IPS DF 4.7 (cell line): Measurements from ENCODE around the gene ACTR10.
A peak's percentile ranks its signal among the peaks of the same experiment; 100 is the strongest.

Experiments used
- DNase-seq: peaks from one replicate; pipeline ENCODE4 v3.0.0-alpha.2; 2013; ENCODE audit warnings: low spot score; ENCODE audit errors: extremely low read depth

ACTR10 gene

GRCh38 chr14:58199726-58200479, at the start of gene ACTR10:
ACTR10 (plus strand) TSS chr14:58200149; CDS start chr14:58200218, 69 bp downstream.
- DNase-seq, result peak; percentile 28

DNA sequence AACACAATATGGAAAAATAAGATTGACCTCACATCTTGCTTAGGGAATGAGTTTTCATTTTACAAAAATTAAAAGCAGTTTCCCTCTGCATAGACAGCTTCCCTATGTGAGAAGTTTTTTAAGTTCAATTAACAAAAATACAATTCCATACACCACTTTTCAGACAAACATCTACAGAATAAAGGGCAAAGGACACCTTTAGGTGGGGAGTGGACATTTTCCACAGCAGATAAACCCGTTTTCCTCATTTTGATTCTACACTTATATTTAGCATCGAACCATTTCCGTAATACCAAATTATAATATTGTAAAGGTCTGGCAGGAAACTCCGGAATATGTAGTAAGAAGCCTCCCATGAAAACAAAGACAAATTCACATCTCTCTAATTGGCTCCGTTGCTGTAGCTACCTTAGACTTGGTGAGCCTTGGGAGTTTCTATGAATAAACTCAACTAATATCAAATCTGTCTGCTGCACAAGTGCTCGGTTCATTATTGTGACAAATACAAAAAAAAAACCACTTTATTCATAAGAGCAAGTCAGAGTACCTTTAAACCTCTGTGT, 49.6 kb upstream of the ACTR10 start:
- DNase-seq, result no peak

GRCh38 chr14:58151133-58152013, 48.6 kb upstream of the ACTR10 start:
- DNase-seq, result no peak

DNA sequence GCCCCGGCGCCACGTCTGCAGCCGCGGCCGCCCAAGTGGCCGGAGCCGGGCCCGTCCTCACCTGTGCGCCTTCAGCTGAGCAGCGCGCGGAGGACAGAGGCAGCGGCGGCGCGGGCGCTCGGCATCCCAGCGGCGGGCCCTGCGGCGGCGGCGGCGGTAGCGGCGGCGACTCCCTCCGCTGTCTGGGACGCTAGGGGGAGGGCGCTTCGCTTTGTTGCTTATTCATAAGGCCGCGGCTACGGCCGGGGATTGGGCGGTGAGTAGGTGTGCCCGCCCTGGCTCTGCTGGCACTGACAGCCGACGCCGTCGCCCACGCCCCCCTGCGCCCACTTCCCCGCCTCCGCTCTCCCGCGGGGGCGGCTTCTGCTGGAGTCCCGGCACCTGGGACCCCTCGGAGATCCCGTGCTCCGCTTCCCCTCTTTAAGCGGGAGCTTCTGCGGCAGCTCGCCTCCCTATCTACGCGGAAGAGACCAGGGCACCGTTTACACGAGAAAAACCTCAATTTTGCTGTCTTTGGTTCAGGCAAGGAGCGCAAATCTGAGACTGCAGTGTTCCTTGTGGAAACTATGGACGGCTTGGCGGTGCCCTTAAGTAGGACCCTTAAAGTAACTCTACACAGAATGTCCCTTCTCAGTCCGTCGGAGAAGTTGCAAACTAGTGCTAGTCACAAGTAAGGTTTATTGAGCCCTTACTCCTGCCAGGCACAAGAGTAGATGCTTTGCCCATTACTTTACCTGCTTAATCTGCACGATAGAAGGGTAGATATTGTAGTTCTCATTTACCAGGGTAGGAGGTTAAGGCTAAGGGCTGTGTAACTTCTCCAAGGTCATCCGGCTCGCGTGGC, 47.7 kb upstream of the ACTR10 start, which contains the start of gene ARMH4:
Gene ARMH4 (minus strand): TSS at position 200 of the 844 bp plus-strand sequence. CDS start 12,855 bp downstream, outside the sequence.
- peak; percentile 33 for DNase-seq

DNA sequence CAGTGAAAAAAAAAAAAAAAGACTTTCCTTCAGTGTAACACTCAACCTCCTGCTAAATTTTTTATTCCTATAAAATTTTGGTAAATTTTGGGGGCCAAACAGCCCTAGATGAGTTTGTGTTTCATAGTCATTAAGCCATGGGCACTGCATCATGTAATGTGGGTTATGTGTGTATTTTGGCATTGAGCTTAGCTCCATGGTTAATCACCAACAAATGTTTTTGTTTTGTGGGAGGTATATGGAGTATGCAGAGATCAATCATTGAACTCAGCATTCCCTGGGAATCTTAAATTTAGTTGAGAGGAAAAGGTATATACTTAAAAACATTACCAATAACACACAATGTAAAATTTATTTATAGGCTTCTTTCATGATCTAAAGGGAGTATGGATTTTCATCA, 39.4 kb upstream of the ACTR10 start:
- DNase-seq, result no peak

DNA sequence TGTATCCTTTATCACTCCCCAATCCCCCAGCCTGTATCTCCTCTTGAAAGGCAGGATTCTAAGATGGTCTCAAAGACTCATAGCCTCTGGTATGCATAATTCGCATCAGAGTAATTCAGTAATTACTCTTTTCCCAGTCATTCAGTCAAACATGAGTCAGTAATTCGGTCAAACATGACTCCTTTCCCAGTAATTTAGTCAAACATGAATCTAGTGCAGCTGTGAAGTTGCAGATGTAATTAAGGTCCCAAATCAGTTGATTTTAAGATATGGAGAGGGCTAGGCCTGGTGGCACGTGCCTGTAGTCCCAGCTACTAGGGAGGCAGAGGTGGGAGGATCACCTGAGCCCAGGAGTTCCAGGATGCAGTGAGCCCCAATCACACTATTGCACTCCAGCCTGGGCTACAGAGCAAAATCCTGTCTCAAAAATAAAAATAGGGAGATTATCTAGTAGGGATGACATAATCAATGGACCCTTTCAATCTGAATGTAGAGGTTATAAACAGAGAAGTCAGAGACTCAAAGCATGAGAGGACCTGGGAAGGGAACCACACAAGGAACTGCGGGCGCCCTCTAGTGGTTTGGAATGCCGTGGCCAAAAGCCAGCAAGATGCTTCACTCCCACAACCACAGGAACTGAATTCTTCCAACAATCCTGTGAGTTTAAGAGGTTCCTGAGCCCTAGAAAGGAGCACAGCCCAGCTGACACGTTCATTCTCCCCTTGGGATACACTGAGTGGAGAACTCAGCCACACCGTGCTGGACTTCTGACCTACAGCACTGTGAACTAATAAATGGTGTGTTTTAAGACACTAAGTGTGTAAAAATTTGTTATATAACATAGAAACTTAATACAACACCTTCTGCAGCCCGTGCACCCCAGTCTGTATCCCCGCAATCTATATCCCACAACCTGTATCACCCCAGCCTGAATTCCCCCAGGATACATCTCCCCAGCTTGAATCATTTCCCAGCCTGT, 33.7 kb upstream of the ACTR10 start:
- DNase-seq, result peak; percentile 56

GRCh38 chr14:58167057-58167456, 32.9 kb upstream of the ACTR10 start:
- no peak for DNase-seq

DNA sequence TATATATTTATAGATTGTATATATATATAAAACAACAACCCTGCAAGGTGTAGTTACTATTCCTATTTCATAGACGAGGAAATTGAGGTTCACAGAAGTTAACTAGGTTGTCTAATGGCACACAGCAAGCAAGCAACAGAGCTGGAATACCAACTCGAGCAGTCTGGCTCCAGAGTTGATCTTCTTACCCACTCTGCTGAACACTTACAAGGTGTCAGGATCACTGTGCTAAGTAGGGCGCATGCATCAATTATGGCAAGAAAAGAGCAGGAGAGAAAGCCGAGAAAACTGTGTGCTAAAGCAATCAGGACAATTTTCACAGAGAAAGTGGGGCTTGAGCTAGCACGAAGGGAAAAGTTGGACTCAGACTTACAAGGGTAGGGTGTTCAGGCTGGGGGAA, 32.1 kb upstream of the ACTR10 start:
- no peak for DNase-seq

DNA sequence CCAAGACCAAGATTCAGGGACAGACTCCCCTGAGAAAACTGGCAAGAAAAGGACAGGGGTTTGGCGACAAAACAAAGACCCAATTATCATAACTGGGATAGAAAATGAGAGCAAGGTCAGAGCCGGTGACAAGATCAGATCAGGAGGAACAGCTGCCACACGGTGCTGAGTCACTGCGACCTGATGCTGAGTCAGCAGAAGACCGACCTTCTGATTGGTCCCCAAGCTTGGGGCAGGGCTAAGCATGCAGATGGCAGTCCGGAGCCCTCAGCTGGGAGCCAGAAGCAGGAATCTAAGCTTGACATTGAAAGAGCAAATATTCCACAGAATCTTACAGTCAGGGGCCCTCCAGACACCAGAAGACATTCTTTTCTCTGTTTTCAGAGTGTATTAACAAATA, 28.9 kb upstream of the ACTR10 start:
- DNase-seq, result peak; percentile 89

DNA sequence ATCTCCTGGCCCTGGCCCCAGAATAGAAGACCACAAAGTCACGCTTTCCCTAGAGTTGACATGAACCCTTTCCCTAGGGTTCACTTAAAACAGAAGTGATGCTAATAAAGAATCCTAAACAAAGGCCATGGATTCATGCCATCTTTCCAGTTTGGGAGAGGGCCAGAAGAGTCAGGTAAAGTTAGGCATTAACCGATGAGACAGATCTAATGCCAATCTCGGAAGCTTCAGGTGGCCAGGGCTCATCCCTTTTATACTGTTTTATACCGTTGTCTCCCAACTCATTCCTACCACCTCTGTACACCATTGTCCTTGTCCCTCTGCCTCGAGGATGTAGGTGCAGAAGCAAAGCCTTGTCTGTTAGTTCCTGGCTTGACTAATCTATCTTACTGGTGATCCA, 22.8 kb upstream of the ACTR10 start:
- no peak for DNase-seq

- DNase-seq, result no peak
These were observed 10.8 kb upstream of the ACTR10 start for GRCh38 chr14:58189176-58189575.

DNA sequence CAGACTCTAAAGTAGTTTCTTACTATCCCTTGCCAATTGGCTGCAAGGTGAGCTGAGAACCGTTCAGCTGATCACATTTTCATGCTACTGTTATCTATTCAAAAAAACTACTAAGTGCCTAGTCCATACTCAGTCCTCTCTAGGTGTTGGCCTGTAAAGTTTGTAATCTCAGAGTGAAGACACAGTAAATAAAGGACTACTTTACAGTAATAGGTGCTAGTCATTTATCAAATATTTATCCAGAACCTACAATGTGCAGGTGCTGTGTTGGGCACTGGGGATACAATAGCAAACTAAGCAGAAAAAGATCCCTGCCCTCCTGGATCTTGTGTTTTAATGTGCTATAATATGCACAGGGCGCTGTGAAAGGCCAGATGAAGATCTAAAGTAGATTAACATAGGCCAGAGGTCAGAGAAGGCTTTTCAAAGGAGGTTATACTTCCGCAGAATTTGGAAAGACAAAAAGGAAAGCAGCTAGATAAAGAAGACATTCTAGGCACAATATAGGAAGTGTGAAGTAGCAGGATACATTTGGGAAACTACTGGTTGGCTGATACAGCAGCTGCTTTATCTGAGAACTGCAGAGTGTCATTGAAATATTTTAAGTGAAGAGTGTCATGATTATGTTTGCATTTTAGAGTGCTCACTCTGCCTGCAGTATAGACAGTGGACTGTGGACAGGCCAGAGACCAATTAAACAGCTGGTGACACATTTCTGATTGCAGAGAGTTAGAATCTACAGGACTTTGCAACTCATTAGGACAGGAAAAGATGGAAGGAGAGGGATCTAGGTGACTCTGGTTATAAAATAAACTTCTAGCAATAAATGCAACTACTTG, 8.0 kb upstream of the ACTR10 start:
- DNase-seq, result no peak

DNA sequence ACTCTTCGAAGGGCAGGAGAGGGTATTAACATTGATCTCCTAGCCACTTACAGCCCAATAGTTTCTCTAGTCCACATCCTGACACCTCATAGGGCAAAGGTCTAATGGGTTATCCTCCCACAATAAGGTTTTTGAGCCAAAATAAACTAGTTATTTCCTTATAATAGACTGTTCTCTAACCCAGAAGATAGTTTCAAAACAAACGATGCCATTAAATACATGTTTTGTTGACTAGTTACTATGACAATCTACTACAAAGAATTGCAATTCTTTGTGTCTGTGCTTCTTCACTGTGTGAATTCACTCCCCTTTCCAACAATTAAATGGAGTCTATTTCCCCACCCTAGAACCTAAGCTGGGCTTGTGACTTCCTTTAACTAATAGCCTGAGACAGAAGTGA, 6.4 kb upstream of the ACTR10 start:
- DNase-seq, result no peak

GRCh38 chr14:58196198-58196597, 3.8 kb upstream of the ACTR10 start:
- no peak for DNase-seq

GRCh38 chr14:58198086-58198485, 1.9 kb upstream of the ACTR10 start:
- DNase-seq, result no peak

- DNase-seq, result no peak
These were observed 512 bp downstream of the ACTR10 start for GRCh38 chr14:58200480-58200841.

DNA sequence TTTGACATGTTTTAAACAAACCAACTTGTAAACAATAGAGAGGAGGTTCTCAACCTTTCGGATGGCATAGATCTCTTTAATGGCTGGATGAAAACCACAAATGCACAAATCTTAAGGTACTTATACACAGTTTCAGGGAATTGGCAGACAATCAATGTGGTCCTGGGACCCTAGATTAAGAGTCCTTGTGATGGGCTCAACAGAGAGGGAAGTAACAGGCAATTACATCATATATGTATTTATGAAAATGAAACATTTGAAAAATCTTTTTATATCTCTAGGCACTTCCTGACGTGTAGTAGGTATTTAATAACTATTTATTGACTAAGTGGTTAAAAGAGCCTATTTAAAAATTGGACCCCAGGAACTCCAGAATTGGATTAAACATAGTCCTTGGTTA, 897 bp downstream of the ACTR10 start:
- DNase-seq, result no peak

GRCh38 chr14:58213176-58213575, 13.2 kb downstream of the ACTR10 start:
- no peak for DNase-seq
